Adrenal gland (tissue), 5 donors: ENCODE data around the gene ZCCHC3.

Source experiments
- POLR2A ChIP-seq, 2 donors: fragments of 450-650 bp; IDR thresholded peaks; one replicate each; pipeline ENCODE4 v1.6.1; 2017; ENCODE audit warnings: antibody characterized with exemption in 2 of 2, mild to moderate bottlenecking in 2 of 2, moderate library complexity in 1 of 2
- TF ChIP-seq, protein P1 (sequence below), 6 experiments: fragments of 450-650 bp in 4 of 6; fragments of 200-600 bp in 2 of 6; sonication (generic) in 1 of 6; IDR thresholded peaks; 1 replicate in 5 of 6; 2 replicates in 1 of 6; pipeline versions ENCODE4 v1.5.1 to v1.8.0; 2016 to 2021; ENCODE audit warnings: antibody characterized with exemption in 6 of 6, mild to moderate bottlenecking in 2 of 6, moderate library complexity in 1 of 6
- donor health status: DM: no; HTN: no; CAD: no.

DNA sequence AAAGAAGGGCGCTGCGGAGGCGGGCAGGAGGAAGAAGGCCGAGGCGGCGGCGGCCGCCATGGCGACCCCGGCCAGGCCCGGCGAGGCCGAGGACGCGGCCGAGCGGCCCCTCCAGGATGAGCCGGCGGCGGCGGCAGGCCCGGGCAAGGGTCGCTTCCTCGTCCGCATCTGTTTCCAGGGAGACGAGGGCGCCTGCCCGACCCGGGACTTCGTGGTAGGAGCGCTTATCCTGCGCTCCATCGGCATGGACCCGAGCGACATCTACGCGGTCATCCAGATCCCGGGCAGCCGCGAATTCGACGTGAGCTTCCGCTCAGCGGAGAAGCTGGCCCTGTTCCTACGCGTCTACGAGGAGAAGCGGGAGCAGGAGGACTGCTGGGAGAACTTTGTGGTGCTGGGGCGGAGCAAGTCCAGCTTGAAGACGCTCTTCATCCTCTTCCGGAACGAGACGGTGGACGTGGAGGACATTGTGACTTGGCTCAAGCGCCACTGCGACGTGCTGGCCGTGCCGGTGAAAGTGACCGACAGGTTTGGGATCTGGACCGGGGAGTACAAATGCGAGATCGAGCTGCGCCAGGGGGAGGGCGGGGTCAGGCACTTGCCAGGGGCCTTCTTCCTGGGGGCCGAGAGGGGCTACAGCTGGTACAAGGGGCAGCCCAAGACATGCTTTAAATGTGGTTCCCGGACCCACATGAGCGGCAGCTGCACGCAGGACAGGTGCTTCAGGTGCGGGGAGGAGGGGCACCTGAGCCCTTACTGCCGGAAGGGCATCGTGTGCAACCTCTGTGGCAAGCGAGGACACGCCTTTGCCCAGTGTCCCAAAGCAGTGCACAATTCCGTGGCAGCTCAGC is 780 bp downstream of the ZCCHC3 start:
- TF ChIP-seq, protein P1, sequence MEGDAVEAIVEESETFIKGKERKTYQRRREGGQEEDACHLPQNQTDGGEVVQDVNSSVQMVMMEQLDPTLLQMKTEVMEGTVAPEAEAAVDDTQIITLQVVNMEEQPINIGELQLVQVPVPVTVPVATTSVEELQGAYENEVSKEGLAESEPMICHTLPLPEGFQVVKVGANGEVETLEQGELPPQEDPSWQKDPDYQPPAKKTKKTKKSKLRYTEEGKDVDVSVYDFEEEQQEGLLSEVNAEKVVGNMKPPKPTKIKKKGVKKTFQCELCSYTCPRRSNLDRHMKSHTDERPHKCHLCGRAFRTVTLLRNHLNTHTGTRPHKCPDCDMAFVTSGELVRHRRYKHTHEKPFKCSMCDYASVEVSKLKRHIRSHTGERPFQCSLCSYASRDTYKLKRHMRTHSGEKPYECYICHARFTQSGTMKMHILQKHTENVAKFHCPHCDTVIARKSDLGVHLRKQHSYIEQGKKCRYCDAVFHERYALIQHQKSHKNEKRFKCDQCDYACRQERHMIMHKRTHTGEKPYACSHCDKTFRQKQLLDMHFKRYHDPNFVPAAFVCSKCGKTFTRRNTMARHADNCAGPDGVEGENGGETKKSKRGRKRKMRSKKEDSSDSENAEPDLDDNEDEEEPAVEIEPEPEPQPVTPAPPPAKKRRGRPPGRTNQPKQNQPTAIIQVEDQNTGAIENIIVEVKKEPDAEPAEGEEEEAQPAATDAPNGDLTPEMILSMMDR (IDR thresholded peaks at IDR 0.05), result no peak
- TF ChIP-seq POLR2A (IDR thresholded peaks at IDR 0.05), result peak; percentile 62 to 75
